DMS 273 treated with DMSO at 0.1 percent for 48 hours (cell line): ENCODE data around the gene KDELR3.

Source experiments
- DNase-seq: peaks from one replicate; lab custom pipeline; 2025; lab: John Stamatoyannopoulos, UW

Gene KDELR3

DNA sequence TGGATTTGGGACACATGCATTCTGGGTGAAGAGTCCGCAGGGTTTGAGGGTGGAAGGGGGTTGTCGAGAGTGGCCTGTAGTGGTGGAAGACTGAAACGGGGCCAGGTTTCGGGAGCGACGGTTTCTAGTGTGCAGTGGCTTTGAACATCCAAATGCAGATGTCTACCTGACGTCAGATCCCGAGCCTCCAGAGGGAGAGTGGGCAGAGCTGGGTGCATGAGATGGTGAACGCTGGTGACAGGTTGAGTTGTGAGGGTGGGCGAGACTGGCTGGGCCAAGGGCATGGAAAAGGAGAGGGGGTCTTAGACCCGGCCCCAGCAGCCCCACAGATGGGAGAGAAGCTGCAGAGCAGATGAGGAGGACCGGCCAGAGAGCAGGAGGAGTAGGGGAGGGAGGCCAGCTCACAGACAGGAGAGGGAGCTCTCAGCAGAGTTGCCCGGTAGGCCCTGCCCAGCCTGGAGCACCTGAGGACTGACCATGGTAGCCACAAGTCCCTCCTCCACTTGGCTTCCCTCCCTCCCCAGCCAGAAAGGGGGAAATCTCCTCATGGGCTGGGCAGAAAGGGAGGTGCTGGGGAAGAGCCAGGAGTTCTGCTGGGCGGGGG, 27.0 kb upstream of the KDELR3 start:
- DNase-seq, result no peak

DNA sequence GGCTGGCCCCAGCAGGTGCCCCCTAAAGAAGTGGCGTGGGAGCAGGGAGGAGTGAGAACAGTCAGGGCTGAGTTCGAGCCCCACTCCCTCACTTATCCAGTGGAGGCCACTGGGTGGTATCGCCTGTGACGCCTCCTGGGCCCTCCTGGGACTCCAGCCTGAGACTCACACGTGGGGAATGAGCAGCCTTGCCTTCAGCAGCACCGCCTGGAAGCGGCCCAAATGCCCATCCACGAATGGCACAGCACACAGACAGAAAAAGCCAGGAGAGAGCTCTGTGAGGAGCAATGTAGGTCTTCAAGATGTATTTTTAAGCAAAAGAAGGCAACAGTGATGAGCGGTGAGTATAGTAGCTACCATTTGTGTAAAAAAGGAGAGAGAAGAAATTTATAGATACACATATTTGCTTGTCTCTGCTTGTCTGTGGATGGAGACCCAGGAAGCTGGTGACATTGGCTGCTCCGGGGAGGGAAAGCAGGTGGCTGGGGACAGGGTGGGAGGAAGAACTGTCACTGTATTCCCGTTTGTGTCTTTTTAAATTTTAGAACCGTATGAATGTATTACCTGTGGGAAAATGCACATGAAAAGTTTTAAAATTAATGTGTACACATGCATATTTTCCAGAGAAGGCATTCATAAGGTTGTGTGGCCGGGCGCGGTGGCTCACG, 26.1 kb upstream of the KDELR3 start:
- no peak for DNase-seq

- no peak for DNase-seq
Measured at GRCh38 chr22:38442967-38443627, 24.8 kb upstream of the KDELR3 start.

DNA sequence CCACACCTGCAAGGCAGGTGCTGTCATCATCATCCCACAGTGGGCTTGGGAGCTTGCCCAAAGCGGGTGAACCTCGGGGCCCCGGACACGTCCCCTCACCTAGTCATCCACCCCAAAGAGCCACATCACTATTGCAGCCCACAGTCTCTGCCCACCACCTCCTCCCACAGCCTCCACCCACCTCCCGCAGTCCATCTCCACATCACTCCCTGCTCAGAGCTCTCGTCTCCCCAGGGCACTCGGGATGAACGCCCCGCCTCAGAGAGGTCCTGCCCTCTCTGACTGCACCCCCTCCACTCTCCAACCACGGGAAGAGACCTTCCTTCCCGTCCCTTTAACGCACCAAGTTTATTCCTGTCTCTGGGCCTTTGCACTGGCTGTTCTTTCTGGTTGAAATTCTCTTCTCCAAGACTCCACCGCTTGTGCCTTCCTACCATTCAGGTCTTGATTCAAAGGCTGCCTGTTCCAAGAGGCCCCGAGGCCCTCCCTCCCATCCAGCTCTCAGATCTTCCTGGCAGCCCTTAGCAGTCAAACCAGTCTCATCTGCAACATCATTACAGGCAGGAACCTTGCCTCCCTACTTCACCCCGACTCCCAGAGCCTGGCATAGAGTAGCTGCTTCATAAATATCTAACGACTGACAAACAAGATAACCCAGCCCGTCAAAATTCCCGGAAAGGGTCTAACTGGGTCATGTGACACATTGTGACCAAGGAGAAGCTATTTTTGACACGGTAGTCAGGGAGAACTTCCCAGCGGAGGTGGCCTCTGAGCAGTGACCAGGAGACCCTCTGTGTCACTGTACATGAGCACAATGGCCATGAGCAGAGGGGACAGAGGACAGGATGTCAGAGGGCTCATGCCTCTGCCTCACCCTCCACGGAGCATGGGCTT, 24.0 kb upstream of the KDELR3 start:
- DNase-seq, result no peak

DNA sequence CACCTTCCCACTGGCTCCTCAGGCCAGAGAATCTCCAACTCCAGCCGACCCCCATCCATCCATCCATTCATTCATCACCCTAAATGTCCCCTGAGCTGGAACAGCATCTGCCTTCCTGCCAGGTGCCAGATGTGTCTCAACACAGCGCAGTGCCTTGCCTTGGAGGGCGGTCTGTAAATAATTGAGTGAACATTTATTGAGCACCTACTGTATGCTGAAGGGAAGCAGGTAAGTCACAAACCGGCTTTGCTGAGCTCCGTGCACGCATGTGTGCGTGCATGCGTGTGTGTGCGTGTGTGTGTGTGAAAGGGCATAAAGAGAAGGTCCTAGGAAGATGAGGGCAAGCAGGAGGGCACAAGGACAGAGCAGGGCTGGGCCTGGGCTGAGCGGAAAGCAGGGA, 23.1 kb upstream of the KDELR3 start:
- no peak for DNase-seq

DNA sequence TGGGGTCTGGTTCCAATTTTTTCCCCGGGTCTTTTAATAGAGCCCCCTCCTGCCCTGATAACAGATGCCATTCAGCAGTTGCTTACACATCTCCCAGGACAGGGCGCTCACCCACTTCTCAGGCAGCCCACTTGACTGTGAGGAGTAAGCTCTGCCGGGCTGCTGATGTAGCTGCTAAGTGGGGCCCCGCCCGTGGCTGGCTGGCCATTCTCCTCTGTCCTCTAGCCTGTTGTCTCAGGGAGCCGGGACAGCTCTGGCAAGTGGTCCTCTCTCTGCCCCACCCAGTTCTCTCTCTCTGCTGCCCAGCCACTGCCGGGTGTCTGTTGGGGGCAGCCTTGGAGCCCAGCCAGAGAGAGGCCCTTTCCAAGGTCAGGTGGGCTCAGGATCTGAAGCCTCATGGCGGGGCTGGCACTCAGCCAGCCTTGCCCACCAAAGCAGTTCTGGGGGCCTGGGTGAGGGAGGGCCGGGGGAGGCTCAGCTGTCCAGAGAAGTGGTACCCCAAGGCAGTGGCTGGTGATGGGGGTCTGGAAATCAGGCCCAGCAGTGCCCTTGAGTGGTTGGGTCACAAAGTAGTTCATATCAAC, 21.8 kb upstream of the KDELR3 start:
- DNase-seq, result no peak

DNA sequence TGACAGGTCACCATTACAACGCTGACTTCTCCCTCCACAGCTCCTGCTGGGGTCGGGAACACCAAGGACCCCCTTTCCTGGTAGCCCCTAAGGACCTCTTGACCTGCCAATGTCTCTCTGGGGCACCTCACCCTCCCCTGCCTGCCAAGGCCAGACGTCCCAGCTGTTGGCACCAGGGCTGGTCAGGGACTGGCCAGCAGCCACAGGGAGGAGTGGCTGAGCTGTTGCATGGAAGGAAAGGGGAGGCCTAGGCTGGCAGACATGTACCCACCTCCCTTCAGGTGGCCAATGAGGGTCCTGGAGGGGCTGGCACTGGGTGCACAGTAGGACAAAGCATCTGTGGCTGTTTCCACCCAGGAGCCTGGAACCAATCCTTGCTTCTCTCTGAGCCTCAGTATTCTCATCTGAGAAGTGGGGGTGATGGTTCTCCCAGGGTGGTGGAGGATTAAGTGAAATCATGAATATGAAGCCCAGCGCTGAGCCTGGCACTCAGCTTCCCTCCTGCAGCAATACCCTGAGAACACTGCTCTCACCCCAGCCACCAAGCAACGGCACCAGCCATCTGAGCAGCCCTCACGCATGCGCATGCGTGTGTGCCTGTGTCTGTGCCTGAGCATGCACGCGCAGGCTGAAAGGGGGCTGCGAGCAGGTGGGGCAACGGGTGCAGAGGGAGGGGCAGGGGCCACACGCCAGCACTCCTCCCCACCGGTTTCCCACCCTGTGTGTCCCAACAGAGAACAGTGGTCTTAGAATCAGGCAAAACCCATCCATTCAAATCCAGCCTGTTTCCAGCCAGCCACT, 18.8 kb upstream of the KDELR3 start:
- no peak for DNase-seq

GRCh38 chr22:38449776-38450175, 18.1 kb upstream of the KDELR3 start:
- no peak for DNase-seq

- DNase-seq, result no peak
Measured at GRCh38 chr22:38450234-38450797, 17.6 kb upstream of the KDELR3 start.

DNA sequence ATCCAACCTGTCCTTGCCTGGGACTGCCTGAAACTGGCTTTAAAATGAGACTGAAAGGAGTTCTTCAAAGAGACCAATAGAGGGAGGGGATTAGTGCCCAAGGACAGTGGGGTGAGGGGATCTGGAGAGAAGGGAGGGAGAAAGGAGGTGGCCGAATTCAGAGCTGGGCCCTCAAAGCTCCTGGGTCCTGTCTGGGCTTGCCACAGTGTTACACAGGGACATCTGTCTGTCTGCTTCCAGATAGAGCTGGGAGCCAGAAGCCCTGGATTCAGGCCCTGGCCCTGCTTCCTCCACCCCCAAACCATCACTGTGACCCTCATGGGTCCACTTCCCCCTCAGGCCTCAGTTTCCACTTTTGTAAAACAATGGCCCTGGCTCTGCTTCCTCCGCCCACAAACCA, 16.5 kb upstream of the KDELR3 start:
- DNase-seq, result no peak

DNA sequence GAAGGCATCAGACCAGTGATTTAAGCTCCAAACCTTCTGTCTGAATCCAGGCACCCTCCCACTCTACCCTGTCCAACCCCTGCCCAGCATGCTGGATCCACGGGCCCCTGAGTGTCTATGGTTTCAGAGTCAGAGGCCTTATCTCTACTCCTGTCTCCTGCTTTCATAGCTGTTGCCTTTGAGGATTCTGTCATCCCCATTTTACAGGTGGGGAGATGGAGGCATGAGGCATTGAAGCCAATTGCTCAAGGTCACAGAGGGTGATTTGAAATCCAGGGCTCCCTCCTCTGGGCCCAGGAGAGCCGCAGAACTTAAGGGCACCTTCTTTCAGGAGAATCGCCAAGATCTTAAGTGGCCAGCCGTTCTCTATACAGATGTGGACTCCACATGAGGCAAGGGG, 16.0 kb upstream of the KDELR3 start:
- DNase-seq, result no peak

- peak; percentile 60 for DNase-seq
Measured at GRCh38 chr22:38452373-38453065, 15.4 kb upstream of the KDELR3 start.

GRCh38 chr22:38453066-38453672, 14.7 kb upstream of the KDELR3 start:
- DNase-seq, result no peak

DNA sequence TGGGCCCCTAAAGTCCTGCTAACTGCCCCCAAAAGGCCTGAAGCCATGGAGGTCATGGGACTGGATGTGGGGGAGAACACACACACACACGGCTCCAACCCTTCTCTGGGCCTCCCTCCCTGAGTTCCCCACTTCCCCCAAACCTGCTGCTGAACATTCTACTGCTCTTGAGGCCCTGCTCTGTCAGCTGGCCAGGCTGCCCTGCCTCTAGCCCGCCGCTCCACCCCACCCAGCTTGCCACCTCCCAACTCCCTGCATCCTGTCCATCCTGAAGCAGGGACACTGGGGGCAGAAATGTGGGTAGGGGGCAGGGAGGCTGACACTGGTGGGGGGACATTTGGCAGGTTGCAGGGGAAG, 13.9 kb upstream of the KDELR3 start:
- no peak for DNase-seq

GRCh38 chr22:38454353-38455075, 13.4 kb upstream of the KDELR3 start:
- no peak for DNase-seq

GRCh38 chr22:38455076-38455529, 12.8 kb upstream of the KDELR3 start, which contains the start of gene KCNJ4:
KCNJ4 (minus strand) TSS chr22:38455199; CDS start chr22:38428132, 27,067 bp downstream.
- DNase-seq, result no peak

- no peak for DNase-seq
Measured at GRCh38 chr22:38455530-38456271, 12.2 kb upstream of the KDELR3 start.

DNA sequence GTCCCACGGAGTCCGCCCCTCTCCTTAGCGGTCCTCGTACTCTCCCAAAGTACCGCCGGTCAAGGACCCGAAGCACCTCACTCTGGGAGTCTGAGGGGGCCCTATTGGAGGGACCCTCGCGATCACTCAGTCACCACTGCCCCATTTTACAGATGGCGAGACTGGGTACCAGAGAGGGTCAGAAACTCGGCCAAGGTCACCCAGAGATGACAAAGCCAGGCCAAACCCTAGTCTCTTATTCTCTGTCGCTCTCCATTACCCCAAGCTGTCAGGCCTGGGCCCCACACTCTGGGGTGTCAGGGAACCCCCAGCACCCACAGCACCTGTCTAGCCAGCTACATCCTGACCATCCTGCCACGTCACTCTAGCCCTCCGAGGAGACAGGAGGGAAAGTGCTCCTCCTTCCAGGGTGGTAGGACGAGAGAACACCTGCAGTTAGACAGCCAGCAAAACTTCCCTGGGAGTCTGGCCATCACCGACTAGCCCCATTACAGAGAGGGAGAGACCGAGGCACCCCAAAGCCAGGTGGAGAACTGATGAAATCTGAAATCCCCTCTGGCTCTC, 11.5 kb upstream of the KDELR3 start:
- no peak for DNase-seq
